GM19193 (cell line): ENCODE measurements around the gene CSF1.

ENCODE experiments used
- POLR2A ChIP-seq: IDR thresholded peaks from 4 replicates; pipeline ENCODE4 v1.6.1; 2011; ENCODE audit not compliant: insufficient read depth, insufficient read length; ENCODE audit errors: extremely low read depth

The CSF1 gene

DNA sequence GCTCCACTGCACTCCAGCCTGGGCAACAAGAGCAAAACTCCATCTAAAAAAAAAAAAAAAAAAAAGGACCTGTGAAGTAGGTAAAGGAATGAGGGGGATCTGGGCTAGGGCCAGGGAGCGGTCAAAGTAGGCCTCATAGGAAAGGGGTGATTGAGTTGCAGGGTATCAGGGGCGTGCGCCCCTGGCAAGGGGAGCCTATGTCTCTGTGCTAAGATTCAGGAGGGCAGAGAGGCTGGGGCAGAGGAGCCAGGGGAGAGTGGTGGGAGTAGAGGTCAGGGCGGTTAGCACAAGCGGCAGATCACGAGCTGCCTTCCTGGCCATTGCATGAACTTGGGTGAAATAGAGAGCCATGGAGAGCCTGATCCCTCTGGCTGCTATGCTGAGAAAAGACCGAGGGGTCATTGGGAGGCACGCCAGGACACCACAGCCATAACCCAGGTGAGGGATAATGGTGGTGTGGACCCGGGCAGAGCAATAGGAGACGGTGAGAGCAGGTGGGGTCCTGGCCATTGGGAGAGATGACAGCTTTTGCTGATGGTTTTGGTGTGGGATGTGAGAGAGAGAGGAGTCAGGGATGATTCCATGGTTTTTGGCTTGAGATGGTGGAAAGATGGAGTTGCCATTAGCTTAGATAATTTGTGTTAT lies 30.6 kb upstream of the CSF1 start:
- TF ChIP-seq POLR2A = no peak

DNA sequence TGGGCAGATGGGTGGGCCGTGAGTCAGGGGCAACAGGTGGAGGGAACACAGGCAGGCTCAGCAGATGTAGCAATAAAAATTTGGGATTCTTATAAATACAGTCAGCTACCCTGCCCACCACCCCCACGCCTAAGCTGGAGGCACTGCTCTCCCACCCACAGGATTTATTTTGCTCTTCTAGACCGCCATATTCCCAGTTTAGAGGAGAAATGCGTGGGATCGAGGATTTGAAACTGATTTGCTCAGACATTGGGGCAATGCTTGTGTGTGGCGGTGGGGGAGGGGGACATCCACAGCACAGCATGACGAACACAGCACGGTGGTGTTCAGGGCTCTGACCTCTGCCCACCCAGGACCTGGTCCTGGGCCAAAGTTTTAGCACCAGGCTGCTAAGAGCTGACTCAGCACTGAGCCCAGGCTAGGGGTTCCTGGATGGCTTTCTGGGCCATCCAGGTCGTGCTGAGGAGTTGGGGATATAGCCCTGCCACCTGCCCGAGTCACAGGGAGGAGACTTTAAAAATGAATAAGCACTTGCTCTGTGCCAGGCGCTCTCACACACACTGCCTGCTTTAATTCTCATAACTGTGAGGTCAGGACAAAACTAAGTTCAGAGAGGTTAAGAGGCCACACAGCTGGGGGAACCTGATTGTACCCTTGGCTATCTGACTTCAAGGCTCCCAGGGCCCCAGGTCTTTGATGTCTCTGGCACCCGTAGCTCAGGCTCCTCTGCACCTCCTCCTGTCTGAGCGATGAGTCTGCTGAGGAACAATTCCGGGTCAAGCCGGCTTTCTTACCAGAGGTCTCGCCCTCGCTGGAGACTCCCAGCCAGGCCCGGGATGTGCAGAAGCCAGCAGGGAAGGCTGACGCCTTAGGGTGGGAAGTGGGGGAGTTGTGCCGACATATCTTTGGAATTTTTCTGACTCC lies 29.4 kb upstream of the CSF1 start:
- no peak for TF ChIP-seq POLR2A

DNA sequence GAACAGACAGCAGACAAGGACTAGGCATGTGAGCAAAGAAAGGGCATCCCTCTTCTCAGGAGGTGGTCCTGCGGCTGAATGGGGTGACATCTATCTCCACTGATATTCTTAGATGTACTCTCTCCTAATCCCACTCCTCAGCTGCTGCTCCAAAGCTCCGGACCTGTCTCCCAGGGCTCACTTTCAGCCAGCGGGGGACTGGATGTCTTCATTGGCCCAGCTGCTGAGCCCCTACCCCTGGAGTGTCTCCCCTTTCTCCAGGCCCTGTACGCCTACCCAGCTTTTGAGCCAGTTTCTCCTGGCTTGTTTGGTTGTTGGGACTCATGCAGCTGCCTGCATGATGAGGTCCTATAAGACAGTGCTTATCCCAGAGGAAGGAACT lies 28.8 kb upstream of the CSF1 start:
- TF ChIP-seq POLR2A = no peak

DNA sequence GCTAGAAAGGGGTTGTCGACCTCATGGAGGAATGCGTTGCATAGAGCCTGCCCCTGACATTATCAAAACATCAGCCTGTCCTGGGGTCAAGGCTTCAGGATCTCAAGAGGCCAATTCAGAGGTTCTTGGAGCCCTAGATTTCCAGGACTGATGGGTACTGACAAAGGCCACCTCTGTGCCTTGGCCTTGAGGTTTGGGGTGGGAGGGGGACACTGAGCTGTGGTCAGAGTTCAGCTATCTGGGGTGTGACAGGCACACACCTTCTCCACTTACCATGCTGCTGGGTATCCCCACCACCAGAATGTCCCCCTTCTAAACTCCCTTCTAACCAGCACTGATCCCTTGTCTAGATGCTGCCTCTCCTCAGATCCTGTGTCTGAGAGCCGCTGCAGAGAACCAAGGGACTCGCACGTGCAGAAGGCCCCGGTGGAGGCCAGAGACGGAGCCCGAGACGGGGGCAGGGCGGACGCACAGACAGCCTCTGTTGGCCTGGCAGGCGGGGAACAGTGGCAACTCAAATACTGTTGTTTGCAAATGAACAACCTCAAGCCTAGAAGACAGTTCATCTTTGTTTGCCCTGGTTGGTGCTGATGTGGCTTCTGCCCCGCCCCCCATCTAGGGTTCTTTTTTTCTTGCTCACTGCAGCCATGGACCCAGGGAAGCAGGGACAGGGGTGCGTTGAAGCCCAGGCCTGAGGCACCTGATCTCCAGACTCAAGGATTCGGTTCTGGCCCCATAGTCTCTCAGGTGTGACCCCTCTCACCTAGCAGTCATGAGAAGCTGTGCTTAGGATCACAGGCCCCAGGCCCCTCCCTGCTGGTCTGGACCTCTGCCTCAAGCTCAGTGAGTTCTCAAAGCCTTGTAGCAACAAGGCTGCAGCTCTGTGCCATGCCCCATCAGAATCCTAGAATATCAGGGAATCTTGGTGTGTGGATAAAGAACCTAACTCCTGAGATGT lies 28.1 kb upstream of the CSF1 start:
- no peak for TF ChIP-seq POLR2A

DNA sequence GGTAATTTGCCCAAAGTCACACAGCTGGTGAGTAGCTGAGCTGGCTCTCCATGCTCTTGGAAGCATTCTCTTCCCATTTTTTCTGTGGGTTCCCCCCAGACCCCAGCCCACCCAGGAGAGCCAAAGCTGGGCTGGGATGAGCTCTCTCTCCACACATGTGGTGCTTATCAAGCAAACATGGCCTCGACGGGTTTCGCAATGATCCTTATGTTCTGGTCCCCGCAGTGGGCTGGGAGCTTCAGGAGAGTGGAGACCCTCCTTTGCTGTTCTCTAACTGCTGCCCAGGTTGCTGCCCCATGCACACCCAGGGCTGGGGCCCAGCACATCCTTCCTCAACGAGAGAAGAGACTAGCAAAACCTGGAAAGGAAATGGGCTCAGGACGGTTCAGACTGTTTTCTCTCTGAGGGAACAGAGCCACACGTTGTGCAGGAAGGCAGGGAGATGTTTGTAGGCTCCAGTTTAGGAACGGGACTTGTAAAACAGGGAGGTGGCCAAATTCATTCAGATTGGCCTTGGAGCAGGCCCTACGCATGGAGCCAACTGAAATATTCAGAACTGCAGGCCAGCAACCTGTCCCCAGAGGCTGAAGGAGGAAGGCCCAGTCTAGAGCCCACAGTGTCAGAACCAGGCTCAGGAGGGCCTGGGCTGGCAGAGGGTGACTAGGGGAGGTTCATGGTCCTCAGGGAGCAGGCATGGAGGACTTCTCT lies 27.2 kb upstream of the CSF1 start:
- no peak for TF ChIP-seq POLR2A

DNA sequence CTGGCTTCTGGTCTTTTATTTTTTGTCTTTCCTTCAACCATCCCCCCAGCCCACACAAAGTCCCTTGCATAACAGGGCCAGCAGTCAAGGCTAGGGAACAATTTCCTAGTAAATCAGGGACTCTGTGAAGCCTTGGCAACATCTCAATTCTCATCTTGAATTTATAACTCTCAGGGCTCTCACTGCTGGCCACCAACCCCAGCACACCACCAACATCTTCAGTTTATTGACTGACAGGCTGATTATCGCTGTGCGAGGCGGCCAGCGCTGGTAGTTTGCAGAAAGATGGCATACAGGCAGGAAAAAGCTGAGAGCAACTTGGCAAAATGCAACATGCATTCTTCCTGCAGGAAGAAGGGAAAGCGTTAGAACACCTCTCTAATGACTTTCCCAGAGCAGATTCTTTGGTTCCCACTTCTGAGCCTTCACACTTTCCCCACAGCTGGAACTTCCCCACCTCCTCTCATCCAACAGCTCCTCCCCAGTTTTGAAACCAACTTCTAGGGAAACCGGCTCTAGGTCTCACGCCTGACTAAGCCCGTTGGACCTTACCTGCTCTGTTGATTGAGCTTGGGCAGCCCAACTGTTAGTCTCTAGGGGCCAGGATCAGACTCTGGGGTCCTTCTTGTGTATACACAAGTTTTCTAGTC lies 26.3 kb upstream of the CSF1 start:
- no peak for TF ChIP-seq POLR2A

DNA sequence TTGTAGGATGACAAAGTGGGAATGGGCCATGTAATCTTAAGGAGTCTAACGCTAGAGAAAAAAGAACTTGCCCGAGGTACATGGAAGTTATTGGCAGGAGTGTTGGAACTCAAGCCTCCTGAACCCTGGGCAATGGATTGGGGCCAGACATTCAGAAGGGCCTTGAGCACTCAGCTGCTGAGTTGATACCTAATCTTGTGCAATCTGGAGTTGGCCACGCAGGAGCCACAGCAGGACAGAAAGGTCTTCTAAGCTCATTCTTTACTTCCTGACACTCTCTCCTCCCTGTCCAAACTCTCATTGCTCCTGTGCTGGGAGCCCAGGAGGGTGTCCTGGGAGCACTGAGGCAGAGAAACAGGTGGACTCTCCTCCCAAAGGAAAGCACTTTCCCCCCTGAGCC lies 25.1 kb upstream of the CSF1 start:
- TF ChIP-seq POLR2A = no peak

DNA sequence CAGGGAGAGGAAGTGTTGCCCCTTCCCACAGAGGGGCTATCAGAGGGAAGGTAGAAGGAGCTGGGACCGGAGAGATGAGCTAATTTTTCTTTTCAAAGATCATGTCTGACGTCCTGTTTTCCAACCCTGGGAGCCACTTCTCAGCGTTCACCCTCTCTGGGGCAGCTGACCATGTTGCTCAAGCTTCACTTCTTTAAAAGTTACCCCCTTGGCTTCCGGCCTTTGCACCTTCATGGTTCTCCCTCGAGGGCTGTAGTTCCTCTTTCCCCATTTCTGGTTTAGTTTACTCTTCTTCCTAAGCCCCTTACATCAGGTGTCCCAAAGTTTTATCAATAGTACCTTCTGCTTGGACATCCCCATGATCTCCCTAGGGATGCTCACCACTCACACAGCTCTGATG lies 23.8 kb upstream of the CSF1 start:
- TF ChIP-seq POLR2A = no peak

DNA sequence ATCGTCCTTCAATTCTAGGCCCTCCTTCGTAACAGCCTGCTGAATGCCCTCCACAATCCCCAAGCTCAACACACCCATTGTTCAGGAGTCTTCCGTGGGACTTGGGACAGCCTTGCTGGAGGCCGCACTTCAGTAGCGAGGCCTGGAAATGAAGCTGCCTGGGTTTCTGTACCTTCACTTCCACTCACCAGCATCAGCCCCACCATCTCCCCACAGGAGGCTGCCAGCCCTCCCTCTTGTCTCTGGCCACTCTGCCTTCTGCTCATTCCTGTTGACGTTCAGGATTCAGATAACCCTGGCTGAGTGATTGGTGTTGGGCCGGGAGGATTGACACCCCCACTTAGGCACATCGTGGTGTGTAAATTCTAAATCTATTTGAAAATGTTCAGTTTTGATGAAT lies 23.4 kb upstream of the CSF1 start:
- no peak for TF ChIP-seq POLR2A

DNA sequence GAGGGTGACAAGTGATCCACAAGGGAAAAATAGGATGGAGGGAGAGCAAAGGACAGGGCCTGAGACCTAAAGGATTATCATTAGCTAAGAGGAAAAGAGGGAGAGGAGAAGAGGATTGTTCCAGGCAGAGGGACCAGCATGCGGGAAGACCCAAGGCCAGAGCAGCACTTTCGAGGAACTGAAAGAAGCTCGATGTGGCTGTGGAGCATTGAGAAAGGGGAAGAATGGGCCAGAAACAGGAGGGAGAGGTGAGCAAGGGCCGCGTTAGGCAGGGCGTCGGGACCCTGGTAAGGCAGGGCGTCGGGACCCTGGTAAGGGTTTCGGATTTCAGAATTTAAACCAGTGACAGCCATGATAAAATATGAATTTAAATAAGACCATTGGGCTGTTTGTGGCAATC lies 22.8 kb upstream of the CSF1 start:
- no peak for TF ChIP-seq POLR2A

DNA sequence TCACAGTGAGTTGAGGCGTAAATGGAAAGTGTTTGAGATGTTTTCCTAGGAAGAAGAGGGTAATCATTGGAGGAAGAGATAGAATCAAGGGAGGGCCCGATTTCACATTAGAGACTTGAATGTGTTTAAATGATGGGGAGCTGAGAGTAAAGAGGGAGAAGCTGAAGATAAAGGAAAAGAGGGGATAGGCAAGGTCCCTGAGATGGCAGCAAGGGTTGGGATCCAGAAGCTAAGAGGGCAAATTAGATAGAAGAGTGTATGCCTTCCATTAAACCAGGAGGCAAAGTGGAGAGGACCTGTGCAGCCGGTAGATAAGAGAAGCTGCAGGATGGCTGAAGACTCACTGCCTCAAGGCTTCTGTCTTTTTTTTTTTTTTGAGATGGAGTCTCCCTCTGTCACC lies 21.6 kb upstream of the CSF1 start:
- no peak for TF ChIP-seq POLR2A

DNA sequence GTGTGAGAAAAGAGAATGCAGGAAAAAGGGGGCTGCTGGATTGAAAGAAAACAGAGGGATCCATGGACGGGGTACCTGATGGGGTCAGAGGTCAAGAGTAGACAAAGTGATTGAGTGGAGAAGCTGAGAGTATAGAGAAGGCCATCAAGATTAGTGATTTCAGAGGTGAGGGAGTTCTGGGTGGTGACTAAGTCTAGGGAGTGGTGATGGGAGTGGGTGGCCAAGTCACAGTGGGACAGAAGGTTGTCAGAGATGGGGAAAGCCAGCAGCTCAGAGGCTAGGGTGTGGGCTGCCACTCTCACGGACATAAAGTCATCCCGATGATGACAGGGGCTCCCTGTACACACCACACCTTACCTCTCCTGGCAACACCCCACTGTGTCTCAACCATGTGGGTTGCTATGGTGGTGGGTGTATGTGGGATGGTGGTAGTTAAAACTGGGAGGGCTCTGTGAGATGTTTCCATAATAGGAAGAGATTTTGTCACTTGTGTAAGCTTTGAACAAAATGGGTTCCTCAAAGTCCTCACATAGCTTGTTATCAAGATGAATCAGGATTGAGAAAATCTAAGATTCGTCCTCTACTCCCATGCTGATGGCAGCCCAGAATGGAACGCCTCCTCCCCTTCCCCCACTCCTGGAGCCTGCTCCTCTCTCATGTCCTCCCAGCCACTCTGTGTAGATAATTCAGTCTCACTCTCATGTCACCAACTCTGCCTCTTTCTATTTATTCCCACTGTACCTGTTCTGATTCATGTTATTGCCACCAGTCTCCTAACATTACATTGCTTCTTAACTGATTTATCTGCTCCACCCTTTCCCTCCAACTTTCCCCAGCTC lies 20.3 kb upstream of the CSF1 start:
- no peak for TF ChIP-seq POLR2A

DNA sequence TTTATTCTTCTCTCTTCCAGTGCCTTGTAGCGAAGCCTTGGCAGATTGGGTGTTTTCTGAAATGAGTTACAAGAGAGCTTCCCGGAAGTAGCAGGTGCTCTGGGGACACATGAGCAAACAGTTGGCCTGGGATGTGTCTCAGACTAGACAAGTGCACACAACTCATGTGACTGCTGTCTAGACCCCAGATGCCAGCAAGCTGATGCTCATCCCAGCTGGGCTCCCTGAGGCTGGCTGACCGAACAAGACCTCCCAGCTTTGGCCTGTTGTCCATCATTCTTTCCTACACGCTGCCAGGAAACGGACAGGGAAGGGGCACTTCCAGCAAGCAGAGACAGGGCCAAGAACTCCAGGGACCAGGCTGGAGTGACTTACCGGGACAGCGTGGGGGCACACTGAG lies 18.7 kb upstream of the CSF1 start:
- no peak for TF ChIP-seq POLR2A
